Stimulated activated CD4-positive, alpha-beta T cell treated with anti-CD3 and anti-CD28 coated beads, Interleukin-15, amount 100 ng/mL, for 48 hours (primary cell): ENCODE data around the gene TMEM82.

Experiments
- DNase-seq, 2 donors: peaks; one replicate each; pipeline ENCODE4 v3.0.0-alpha.2; 2020; ENCODE audit warnings: low read depth in 2 of 2

TMEM82 gene

GRCh38 chr1:15756143-15757015 lies 14.1 kb downstream of the TMEM82 start:
- DNase-seq: no peak

- no peak for DNase-seq
These were observed 14.8 kb downstream of the TMEM82 start for GRCh38 chr1:15757016-15757543.

GRCh38 chr1:15757575-15758342 lies 15.5 kb downstream of the TMEM82 start:
- no peak for DNase-seq

GRCh38 chr1:15758343-15758931 lies 16.1 kb downstream of the TMEM82 start, which contains the start of gene FBLIM1:
Gene FBLIM1, plus strand, starts transcription at chr1:15758795. Its CDS starts 6,189 bp downstream, at chr1:15764984.
- DNase-seq: no peak

- no peak for DNase-seq
These were observed 16.8 kb downstream of the TMEM82 start for GRCh38 chr1:15758953-15759661.

- no peak for DNase-seq
These were observed 18.4 kb downstream of the TMEM82 start for GRCh38 chr1:15760520-15761211.

- no peak for DNase-seq
These were observed 19.2 kb downstream of the TMEM82 start for GRCh38 chr1:15761366-15762128.

- DNase-seq: no peak
These were observed 20.2 kb downstream of the TMEM82 start for GRCh38 chr1:15762546-15762945.

GRCh38 chr1:15764269-15764764 lies 22.0 kb downstream of the TMEM82 start:
- no peak for DNase-seq

- no peak for DNase-seq
These were observed 22.6 kb downstream of the TMEM82 start for GRCh38 chr1:15764890-15765289.

GRCh38 chr1:15765495-15766194 lies 23.3 kb downstream of the TMEM82 start:
- no peak for DNase-seq

GRCh38 chr1:15767941-15768340 lies 25.6 kb downstream of the TMEM82 start:
- no peak for DNase-seq

GRCh38 chr1:15768388-15768787 lies 26.1 kb downstream of the TMEM82 start:
- no peak for DNase-seq

- no peak for DNase-seq
These were observed 28.1 kb downstream of the TMEM82 start for GRCh38 chr1:15770313-15770962.

GRCh38 chr1:15771836-15772515 lies 29.7 kb downstream of the TMEM82 start:
- DNase-seq: no peak

- no peak for DNase-seq
These were observed 33.4 kb downstream of the TMEM82 start for GRCh38 chr1:15775706-15776105.

- DNase-seq: no peak
These were observed 35.8 kb downstream of the TMEM82 start for GRCh38 chr1:15777909-15778707.
